SIG-M5 (cell line): ENCODE measurements around the gene DNASE1L1.

Experiments used
- DNase-seq: peaks from one replicate; lab custom pipeline; 2025; lab: John Stamatoyannopoulos, UW

DNASE1L1 gene

GRCh38 chrX:154409222-154409871 is at the start of gene DNASE1L1:
Gene DNASE1L1 (minus strand): TSS chrX:154409254. CDS start chrX:154405568, 3,686 bp downstream.
- no peak for DNase-seq

- DNase-seq = no peak
Measured at GRCh38 chrX:154458116-154458953, 49.3 kb upstream of the DNASE1L1 start, which contains the start of gene PLXNA3. Gene PLXNA3 (plus strand): TSS chrX:154458281. CDS start chrX:154460184, 1,903 bp downstream.

- DNase-seq = no peak
Measured at GRCh38 chrX:154457491-154458115, 48.5 kb upstream of the DNASE1L1 start.

- no peak for DNase-seq
Measured at GRCh38 chrX:154452823-154453222, 43.8 kb upstream of the DNASE1L1 start.

- DNase-seq = no peak
Measured at GRCh38 chrX:154450312-154450711, 41.3 kb upstream of the DNASE1L1 start.

GRCh38 chrX:154449618-154450017 is 40.6 kb upstream of the DNASE1L1 start:
- DNase-seq = no peak

- DNase-seq = no peak
Measured at GRCh38 chrX:154448484-154448883, 39.4 kb upstream of the DNASE1L1 start.

- DNase-seq = no peak
Measured at GRCh38 chrX:154446430-154446829, 37.4 kb upstream of the DNASE1L1 start.

- DNase-seq = no peak
Measured at GRCh38 chrX:154445776-154446175, 36.7 kb upstream of the DNASE1L1 start.

GRCh38 chrX:154444755-154445246 is 35.7 kb upstream of the DNASE1L1 start:
- DNase-seq = no peak

- DNase-seq = no peak
Measured at GRCh38 chrX:154443992-154444754, 35.1 kb upstream of the DNASE1L1 start, which contains the start of gene FAM50A. Gene FAM50A (plus strand): TSS chrX:154444141. CDS start chrX:154444236, 95 bp downstream.

- no peak for DNase-seq
Measured at GRCh38 chrX:154443479-154443910, 34.4 kb upstream of the DNASE1L1 start.

- DNase-seq = no peak
Measured at GRCh38 chrX:154441984-154442707, 33.1 kb upstream of the DNASE1L1 start.

- DNase-seq = no peak
Measured at GRCh38 chrX:154441564-154441963, 32.5 kb upstream of the DNASE1L1 start.

- no peak for DNase-seq
Measured at GRCh38 chrX:154440623-154441357, 31.7 kb upstream of the DNASE1L1 start.

GRCh38 chrX:154439841-154440240 is 30.8 kb upstream of the DNASE1L1 start:
- no peak for DNase-seq

- no peak for DNase-seq
Measured at GRCh38 chrX:154437971-154438893, 29.2 kb upstream of the DNASE1L1 start.

GRCh38 chrX:154436983-154437752 is 28.1 kb upstream of the DNASE1L1 start, which contains the start of gene GDI1:
Gene GDI1 (plus strand): TSS chrX:154437154. CDS start chrX:154437255, 101 bp downstream.
- DNase-seq = no peak
